B cell (primary cell): ENCODE measurements around the gene POU2F3.

Source experiments
- CTCF ChIP-seq: fragments of 200-600 bp; IDR thresholded peaks from one replicate; pipeline ENCODE4 v1.8.0; 2022; ENCODE audit warnings: antibody characterized with exemption, mild to moderate bottlenecking
- EZH2 ChIP-seq: IDR thresholded peaks from 2 replicates; pipeline ENCODE4 v1.6.1; 2012; ENCODE audit warnings: borderline replicate concordance, low read depth, mild to moderate bottlenecking, moderate library complexity, low read length; ENCODE audit not compliant: insufficient read depth, poor library complexity, severe bottlenecking

GRCh38 chr11:120294096-120294495, 54.2 kb downstream of the POU2F3 start:
- TF ChIP-seq CTCF: no peak
- no peak for TF ChIP-seq EZH2
